Measurements from ENCODE around the gene ADGB.

ADGB gene

GRCh38 chr6:146635165-146635564, 36.4 kb downstream of the ADGB start:
- DNase-seq = no peak

GRCh38 chr6:146636481-146636880, 37.7 kb downstream of the ADGB start:
- DNase-seq = no peak

- no peak for DNase-seq
Observed at GRCh38 chr6:146642921-146643320, 44.1 kb downstream of the ADGB start.

- DNase-seq = no peak
Observed at GRCh38 chr6:146650799-146651481, 52.2 kb downstream of the ADGB start.

- DNase-seq = no peak
Observed at GRCh38 chr6:146651482-146651863, 52.7 kb downstream of the ADGB start.

- DNase-seq = no peak
Observed at GRCh38 chr6:146657432-146657831, 58.7 kb downstream of the ADGB start.

- no peak for DNase-seq
Observed at GRCh38 chr6:146664871-146665360, 66.1 kb downstream of the ADGB start.

GRCh38 chr6:146666909-146667308, 68.1 kb downstream of the ADGB start:
- no peak for DNase-seq

GRCh38 chr6:146670161-146670560, 71.4 kb downstream of the ADGB start:
- DNase-seq = no peak

GRCh38 chr6:146673069-146673468, 74.3 kb downstream of the ADGB start:
- DNase-seq = no peak

- peak; percentile 56 for DNase-seq
Observed at GRCh38 chr6:146679386-146679785, 80.6 kb downstream of the ADGB start.

GRCh38 chr6:146682919-146683318, 84.1 kb downstream of the ADGB start:
- DNase-seq = no peak

- DNase-seq = no peak
Observed at GRCh38 chr6:146689806-146690205, 91.0 kb downstream of the ADGB start.

GRCh38 chr6:146693342-146693741, 94.6 kb downstream of the ADGB start:
- no peak for DNase-seq

- peak; percentile 38 for DNase-seq
Observed at GRCh38 chr6:146697921-146698320, 99.1 kb downstream of the ADGB start.

- DNase-seq = peak; percentile 93
Observed at GRCh38 chr6:146700078-146700686, 101.4 kb downstream of the ADGB start.

- DNase-seq = no peak
Observed at GRCh38 chr6:146701632-146702031, 102.9 kb downstream of the ADGB start.

GRCh38 chr6:146709036-146709622, 110.4 kb downstream of the ADGB start:
- no peak for DNase-seq

- no peak for DNase-seq
Observed at GRCh38 chr6:146719387-146719786, 120.6 kb downstream of the ADGB start.

GRCh38 chr6:146739696-146740095, 140.9 kb downstream of the ADGB start:
- DNase-seq = no peak

- DNase-seq = no peak
Observed at GRCh38 chr6:146741609-146742008, 142.8 kb downstream of the ADGB start.

- DNase-seq = no peak
Observed at GRCh38 chr6:146753306-146753705, 154.5 kb downstream of the ADGB start.

GRCh38 chr6:146767632-146768031, 168.9 kb downstream of the ADGB start:
- peak; percentile 65 for DNase-seq

- peak; percentile 16 for DNase-seq
Observed at GRCh38 chr6:146768722-146769121, 169.9 kb downstream of the ADGB start.
